GM18873 (cell line): ENCODE results near the gene MAPK8IP1.

Experiments
- ATAC-seq: cut with Tn5 transposase; IDR thresholded peaks from one replicate; pipeline ENCODE4 v1.9.1; 2021; ENCODE audit warnings: mild to moderate bottlenecking, moderate library complexity, moderate number of reproducible peaks; ENCODE audit not compliant: unreplicated experiment, low FRiP score

Gene MAPK8IP1

DNA sequence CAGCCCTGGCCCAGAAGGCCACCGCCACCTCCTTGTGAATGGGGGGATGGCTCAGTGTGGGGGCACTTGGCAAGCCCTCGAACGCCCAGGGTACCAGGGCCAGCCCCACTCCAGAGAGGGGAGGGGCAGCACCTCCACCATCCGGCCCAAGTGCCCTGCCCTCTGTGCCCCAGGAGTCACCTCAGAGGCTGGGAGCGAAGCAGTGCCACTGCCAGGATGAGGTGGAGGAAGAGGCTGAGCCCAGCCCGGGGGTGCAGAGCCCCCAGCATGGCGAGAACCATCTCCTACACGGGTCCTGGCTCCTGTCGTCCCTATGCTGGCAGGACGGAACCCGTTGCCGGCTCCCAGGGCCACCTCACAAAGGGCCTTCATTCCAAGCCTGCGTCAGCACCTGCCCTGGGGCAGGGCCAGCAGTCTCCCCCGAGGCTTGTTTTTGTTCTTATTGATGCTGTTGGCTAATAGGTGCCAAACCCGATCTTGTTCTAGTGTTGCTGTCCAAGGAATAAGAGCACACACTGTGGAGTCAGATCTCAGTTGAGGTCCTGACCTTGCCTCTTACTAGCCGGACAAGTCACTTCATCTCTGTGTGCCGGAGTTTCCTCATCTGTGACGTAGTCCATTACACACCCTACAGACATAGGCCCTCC is 21.6 kb downstream of the MAPK8IP1 start, which contains the start of gene FREY1:
Gene FREY1, minus strand, starts transcription at position 307 of the 647 bp plus-strand sequence. Its CDS starts 26 bp downstream, at position 281.
- ATAC-seq: no peak

DNA sequence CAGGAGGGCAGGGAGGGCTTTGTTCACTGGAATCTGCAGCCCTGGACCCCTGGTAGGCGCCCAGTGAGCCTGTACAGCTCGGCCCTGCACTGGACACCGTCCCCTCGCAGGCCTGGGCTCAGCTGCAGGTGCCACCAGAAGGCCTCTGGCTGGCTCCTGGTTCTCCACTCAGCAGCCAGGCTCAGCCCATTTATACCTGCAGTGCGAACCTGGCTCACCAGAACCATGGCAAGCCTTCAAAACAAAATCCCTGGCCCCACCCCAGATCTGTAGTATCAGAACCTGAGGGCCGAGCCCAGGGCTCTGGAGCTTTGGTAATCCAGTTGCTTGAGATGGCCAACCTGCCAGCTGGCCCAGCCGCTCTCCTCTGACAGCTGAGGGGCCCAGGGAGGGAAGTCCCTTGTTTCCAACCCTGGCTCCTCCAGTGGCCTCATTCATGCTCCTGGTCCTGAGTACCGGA is 22.5 kb downstream of the MAPK8IP1 start:
- no peak for ATAC-seq

DNA sequence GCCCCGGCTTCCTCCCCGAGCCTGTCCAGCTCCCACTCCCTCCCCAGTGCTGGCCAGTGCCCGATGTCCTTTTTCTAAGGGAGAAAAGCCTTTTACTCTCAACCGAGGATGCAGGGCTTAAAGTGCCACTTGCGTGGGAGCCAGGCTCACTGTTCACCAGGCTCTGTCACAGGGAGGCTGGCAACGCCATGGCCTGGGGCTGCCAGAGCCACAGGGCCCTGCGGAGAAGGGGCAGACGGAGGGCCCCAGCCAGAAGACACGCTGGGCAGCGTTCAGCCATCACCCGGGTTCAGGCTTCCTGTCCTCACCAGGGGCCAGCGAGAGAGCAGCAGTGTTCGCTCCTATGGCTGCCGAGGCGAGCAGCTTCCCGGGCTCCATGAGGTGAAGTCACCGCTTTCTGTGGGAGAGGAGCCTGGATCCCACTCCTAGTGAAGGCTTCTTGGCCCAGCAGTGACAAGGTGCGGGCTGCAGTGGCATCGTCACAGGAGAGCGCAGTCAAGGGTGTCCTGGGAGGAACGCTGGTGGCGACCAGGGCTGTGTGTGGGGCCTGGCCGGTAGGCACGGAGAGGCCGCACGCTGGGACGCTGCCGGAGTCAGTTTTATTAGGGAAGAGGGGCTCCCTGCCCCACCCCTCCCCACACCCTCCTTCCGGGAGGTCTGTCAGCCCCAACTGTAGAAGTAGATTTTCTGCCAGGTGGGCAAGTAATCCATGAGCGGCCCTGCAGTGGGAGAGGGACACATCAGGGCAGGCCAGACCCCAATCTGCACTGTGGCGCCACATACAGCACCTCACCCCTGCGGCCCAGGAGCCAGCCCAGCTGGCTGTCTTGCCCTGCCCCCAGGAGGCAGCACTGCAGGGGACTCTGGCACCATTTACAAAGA is 24.4 kb downstream of the MAPK8IP1 start:
- ATAC-seq: no peak

DNA sequence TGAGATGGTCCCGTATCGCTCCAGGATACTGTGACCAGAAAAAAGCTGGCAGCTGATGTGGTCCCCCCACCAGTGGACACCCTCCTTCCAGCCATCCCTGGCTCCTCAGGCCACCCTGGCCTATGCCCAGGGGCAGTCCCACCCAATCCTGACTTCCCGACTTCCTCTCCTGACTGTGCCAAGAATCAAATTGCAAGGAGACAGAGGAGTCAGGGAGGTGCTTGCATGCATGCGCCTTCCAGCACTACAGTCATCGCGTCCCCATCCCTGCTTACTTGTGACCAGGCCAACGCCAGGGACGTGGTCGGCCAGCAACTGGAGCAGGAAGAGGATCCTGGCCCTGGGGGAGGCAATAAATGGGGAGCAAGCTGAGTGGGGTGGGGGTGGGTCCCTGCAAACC is 25.2 kb downstream of the MAPK8IP1 start:
- ATAC-seq: no peak

DNA sequence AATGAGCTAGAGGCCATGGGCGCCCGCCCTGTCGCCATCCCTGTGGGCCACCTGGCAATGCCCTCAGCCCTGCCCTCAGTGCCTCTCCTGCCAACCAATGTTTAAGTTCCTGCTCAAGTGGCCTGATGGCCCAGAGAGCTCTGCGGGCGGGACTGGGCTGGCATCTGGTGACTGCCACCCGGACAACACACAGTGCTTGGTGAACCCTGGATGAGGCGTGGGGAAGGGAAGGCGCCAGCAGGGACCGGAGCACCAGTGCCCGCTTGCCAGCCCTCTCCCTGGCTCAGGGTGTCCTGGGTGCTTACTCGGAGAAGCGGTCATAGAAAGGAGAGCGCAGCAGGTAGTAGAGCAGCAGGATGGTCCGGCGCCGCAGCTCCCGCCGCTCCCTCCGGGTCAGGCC is 28.1 kb downstream of the MAPK8IP1 start:
- no peak for ATAC-seq

DNA sequence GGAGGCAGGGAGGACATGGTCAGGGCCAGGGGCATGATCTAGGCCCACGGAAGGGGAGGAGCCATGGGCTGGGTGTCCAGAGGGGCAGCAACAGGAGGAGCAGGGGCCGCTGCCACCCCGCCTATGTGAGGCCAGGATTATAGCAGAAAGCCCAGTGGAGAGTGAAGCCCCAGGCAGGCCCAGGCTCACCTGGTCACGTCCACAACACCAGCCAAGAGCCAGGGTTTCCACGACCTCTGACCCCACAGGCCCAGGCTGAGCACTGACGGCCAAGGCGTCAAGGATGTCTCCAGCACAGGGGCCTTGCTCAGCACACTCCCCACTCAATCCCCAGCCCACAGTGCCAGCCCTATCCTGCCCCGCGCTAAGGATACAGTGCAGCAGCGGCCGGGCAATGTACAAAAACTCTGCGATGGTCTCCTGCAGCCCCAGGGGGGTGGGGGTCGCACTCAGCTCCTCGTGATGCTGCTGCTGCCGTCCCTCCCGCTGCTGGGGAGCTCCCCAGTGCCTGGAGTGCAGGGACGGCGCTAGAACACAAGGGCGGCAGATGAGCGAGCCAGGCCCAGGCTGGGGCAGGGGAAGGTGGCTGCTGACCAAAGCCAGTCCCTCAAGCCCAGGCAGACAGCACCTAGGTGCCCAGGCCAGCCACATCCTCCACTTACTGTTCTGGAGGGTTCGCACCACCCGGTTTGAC is 28.6 kb downstream of the MAPK8IP1 start:
- ATAC-seq: no peak

DNA sequence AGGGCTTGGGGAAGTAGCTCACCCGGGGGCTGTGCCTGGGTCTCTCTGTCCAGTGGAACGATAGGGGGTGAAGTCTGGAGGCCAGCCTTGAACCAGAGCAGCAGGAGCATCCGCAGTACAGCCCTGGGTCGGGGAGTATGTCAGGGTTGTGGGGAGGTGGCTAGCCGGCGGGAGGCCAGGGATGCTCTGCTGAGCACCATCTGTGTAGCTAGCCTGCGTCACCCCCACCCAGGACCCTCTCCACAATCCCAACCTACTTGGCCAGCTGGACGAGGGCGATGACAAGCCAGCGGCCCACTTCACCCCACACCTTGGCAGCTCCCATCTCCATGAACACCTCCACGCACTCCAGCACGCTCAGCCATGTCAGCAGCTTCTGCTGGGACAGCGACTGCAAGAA is 30.0 kb downstream of the MAPK8IP1 start:
- no peak for ATAC-seq

DNA sequence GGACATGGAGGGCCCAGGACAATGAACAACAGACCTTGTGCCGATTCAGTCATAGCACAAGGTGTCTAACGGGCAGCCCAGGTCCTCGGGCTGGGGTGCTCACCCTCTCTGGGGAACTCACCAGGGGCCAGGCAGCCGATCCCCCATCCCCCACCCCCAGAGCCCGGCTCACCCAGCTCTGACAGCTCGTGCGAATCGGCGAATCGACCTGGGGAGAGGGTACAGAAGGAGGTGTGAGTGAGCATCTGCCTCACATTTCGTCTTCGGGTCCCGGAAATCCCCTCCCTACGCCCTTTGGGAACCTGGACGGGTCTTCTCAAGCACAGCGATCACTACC is 31.8 kb downstream of the MAPK8IP1 start:
- ATAC-seq: no peak

DNA sequence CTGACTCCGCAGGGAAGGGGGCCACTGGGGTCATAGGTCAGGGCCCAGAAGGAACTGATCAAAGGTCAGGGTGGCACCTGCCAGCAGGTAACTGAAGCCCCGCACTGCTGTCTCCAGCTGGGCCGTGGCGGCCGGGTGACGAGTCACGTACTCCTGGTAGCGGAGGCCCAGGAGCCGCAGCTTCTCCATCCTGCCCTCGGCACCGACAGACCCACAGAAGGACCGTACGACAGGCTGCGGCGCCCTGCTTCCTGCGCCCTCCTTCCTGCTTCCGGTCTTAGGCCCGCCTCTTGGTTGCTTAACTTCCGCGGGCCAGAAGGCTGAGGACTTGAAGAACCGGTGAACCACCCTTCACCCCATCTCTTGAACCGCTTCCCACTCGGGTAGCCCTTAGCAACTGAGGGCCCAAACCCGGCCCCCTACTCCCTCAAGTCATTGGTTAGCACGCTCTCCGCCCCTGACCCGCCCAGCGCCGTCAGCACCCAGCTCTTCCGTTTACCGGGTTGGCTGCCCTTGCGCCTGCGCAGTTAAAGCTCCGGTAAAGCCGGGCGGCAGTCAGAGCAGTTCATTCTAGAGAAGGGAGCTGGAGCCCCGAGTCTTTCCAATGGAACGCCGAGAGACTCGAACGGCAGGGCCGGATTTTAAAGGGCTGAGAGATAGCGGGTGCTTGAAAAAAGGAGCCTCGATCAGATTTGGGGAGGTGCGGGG is 32.3 kb downstream of the MAPK8IP1 start, which contains the start of gene PEX16:
Gene PEX16, minus strand, starts transcription at position 255 of the 708 bp plus-strand sequence. Its CDS starts 66 bp downstream, at position 189.
- peak; percentile 83 for ATAC-seq

DNA sequence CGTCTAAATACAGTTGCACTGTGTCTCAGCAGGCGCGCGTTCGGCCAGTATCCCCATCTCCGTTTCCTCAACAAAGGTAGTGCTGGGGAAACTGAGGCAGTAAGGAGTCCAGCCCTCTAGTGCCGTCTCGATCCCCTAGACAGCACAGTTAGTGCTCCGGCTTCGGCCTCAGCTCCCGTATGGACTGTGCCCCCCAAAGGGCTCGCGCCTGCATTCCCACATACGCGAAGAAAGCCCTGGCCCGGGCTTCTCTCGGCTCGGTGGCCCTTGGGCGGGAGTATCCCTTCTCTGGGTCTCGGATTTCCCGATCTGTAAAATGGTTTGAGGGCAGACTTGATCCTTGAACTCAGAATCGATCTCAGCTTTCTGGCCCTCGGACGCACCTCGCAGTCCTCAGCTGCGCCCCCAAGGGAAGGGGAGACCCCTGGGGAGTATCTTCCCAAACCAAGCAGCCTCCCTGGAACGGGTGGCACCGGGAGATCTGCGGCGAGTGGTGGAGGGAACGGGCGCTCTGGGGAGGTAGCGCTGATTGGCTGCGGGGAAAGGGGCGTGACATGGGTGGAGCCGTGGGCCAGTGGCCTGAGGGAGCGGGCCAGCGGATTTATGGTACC is 33.0 kb downstream of the MAPK8IP1 start:
- ATAC-seq: no peak

DNA sequence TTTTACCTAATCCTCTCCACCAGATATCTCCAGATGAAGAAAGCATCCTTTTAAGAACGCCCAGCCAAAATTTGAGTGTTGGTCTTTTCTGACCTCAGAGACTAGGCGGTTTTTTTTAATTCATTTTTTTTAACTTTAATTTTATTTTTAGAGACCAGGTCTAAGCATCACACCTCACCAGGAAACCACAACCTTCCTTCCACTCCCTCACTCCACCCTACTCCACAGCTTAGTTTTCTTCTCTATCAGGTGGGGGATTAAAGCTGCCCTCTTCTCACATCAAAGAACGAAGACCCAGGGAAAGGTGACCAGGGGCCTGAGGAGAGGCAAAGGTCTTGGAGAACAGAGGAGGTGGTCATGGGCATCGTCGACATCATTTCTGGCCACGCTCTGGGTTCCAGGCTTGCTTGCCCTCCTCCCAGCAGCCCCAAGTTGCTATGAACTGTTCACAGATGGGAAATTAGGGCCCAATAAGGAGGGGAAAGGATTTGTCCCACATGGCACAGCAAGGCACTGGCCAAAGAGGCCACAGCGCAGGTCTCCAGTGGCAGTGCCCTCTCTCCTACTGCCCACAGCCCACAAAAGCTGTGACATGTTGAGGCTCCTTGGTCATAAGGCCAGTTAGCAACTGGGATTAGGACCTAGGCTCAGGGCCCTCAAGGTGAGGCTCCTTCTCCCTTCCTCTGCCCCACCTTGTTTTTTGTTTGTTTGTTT is 33.7 kb downstream of the MAPK8IP1 start:
- ATAC-seq: no peak

DNA sequence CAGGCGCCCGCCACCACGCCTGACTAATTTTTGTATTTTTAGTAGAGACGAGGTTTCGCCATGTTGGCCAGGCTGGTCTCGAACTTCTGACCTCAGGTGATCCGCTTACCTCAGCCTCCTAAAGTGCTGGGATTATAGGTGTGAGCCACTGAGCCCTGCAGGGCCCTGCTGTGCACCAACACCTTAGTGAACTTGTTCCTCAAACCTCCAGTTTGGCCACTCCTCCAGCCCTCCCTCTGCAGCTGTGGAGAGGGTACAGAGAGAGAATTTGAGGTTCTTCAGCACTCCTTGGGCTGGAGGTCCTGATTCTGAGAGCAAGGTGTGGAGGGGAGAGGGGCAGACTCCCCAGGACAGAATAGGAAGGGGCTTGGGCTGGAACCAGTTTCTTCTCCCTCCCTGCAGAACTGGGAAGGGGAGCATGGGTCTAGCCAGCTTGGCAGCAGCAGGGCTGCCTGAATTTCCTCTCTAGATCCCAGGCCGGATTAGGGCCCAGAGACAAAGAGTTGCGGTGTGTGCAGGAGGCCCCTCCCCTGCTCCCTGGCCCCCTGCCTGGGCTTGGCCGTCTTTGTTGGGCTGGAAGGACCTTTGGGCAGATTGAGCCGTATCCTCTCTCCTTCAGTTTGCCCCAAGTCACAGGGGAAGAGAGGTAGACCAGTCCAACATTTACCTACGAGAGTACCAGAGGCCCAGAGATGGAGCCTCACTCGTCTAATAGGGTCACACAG is 34.5 kb downstream of the MAPK8IP1 start:
- no peak for ATAC-seq

DNA sequence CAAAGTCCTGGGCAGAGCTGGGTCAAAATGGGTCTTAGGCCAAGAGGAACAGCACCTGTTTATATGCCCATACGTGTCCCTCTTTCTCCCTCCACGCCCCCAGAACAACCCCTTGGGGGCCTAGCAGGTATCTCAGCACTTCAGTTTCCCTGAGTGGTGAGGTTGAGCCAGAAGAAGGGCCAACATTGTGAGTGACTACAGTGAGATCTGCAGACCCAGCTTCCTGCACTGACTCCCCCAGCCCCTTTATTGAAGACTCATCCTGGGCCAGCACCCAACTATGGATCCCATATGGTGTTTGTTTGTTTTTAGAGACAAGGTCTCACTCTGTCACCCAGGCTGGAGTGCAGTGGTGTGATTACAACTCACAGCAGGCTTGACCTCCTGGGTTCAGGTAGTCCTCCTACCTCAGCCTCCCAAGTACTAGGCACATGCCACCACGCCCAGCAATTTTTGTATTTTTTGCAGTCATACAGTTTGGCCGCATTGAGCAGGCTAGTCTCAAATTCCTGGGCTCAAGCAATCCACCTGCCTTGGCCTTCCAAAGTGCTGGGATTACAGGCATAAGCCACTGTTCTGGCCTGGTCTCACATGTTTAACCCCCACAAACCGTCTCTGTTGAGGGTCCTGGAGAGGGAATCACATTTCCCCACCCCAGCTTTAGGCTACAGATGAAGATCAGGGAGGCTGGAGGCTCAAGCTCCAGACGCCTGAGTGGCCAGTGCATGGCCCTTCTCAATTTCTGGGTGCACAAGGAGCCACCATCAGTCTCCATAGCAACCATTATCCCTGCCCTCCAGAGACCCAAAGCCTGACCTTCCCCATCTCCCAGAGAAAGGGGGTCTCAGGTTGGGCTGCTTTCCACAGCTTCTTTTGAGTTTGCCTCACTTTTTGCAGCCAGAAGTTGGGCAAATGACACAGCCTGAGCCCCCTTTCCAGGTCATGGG is 35.4 kb downstream of the MAPK8IP1 start:
- no peak for ATAC-seq

DNA sequence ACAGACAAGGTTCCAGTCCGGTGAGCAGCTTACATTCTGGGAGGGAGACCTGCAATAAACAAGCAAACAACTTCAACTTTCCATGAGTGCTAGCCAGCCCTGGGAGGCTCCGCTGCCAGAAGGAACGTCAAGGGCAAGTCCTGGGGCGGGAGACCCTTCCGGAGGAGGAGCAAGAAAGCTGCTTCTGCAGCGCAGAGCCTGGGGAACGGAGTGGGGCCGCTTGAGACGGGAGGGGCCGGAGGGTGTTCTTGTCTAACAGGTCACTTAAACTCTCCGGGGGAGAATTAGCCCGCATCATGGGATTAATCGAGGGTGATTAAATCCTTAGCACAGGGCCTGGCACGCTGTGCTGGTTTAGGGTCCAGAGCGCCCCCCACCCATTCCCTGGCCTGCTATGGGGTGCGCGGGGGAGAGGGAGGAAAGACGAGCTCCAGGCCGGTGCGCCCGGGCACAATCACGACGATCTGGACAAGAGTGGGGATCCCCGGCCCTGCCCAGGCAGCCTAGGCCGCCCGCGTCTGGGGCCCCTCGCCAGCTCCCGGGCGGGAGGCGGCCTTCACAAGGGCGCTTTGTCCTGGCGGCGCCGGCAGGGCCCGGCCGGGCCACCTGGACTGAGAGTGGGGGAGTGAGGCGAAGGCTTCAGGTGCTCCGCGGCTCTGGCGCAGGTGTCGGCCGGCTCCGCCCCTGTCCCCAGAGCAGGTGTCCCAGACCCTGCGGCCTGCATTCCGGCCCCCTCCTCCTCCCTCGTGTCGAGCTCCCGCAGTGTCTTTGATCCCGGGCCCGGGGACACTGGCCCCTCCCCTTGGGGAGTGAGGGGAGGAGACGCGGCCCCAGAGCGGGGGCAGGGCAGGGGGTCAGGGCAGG is 36.3 kb downstream of the MAPK8IP1 start:
- ATAC-seq: no peak

DNA sequence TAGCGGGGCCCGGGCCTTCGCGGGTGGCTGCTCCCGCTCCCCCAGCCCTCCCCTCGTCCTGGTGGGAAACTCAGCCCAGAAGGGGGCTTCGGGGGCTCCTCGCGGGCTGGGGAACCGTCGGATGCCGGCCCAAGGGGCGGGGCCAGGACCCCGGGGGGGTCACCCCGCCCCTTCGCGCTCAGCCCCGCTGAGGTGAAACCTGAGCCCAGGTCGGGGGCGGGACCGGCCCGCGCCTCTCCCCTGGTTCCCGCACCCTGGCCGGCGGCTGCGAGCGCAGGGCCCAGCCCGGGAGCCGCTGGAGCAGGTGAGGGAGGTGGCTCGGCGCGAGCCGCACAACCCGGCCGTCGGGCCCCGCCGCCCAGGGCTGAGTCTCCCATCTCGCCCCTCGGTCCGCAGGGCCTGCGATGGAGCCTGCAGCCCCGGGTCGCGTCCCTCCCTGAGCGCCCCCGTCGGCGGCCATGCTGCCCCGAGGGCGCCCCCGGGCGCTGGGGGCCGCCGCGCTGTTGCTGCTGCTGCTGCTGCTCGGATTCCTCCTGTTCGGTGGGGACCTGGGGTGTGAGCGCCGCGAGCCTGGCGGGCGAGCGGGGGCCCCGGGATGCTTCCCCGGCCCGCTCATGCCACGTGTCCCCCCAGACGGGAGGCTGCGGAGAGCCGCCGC is 37.1 kb downstream of the MAPK8IP1 start, which contains the start of gene LARGE2:
Gene LARGE2, plus strand, starts transcription at position 232 of the 658 bp plus-strand sequence. Its CDS starts 227 bp downstream, at position 459.
- ATAC-seq: no peak
